Activated naive CD8-positive, alpha-beta T cell treated with anti-CD3 and anti-CD28 coated beads, Interleukin-2, amount 10 ng/mL, durations not matched to agents 7 days and 5 days (primary cell): ENCODE results near the gene OR6C76. TPM values are rescaled to one million over a fixed set of nuclear protein-coding genes. Genes with fewer than 3 reads are reported as not detected.
"Not testable (repeated sequence)": the region's sequence is repeated elsewhere in the genome, so short reads cannot be mapped to it uniquely, and the experiment has no call there.

ENCODE experiments used
- ATAC-seq: fragments of 150-1000 bp; cut with Tn5 transposase; one replicate; pipeline ENCODE4 v1.10.0; 2021; ENCODE audit warnings: low read depth, moderate library complexity
- POLR2A ChIA-PET: fragments of 350-600 bp; sonication (Branson Sonifier 250); formaldehyde crosslinking; loops from one replicate; lab custom pipeline; 2021; ENCODE audit warnings: antibody characterized with exemption; lab: Charles Lee
- DNase-seq: peaks from one replicate; pipeline ENCODE4 v3.0.0; 2021
- H3K27ac Mint-ChIP-seq: one replicate; pipeline ENCODE4 v1.8.0; 2022; ENCODE audit warnings: mild to moderate bottlenecking, mixed read lengths
- H3K27me3 Mint-ChIP-seq: one replicate; pipeline ENCODE4 v1.8.0; 2022; ENCODE audit warnings: mild to moderate bottlenecking, moderate library complexity, mixed read lengths
- H3K36me3 Mint-ChIP-seq: one replicate; pipeline ENCODE4 v1.8.0; 2021; ENCODE audit warnings: mild to moderate bottlenecking, mixed read lengths
- H3K4me1 Mint-ChIP-seq: one replicate; pipeline ENCODE4 v1.8.0; 2021; ENCODE audit warnings: mixed read lengths
- H3K4me3 Mint-ChIP-seq: one replicate; pipeline ENCODE4 v1.8.0; 2022; ENCODE audit warnings: mild to moderate bottlenecking, moderate library complexity, mixed read lengths
- H3K9me3 Mint-ChIP-seq: one replicate; pipeline ENCODE4 v1.8.0; 2021; ENCODE audit warnings: mixed read lengths
- total RNA-seq, 2 experiments: library from RNA; stranded (reverse); gene quantifications; one replicate each; pipeline ENCODE4 v1.2.3, GENCODE V29; 2021

Gene OR6C76
- total RNA-seq, 2 experiments from 2014 or later: not detected

- Mint-ChIP-seq H3K27me3 (peaks cover 7% of the 10 kb centered on the region), H3K4me3 (no peak overlapping the region), H3K27ac (no peak overlapping the region), H3K4me1 (no peaks in the 10 kb centered on the region), H3K36me3 (no peaks in the 10 kb centered on the region), H3K9me3 (no peaks in the 10 kb centered on the region)
- ATAC-seq: no peak
- POLR2A ChIA-PET: no interaction called here
- no peak for DNase-seq
These were observed 2.5 kb downstream of the OR6C76 start for GRCh38 chr12:55428331-55429243.

DNA sequence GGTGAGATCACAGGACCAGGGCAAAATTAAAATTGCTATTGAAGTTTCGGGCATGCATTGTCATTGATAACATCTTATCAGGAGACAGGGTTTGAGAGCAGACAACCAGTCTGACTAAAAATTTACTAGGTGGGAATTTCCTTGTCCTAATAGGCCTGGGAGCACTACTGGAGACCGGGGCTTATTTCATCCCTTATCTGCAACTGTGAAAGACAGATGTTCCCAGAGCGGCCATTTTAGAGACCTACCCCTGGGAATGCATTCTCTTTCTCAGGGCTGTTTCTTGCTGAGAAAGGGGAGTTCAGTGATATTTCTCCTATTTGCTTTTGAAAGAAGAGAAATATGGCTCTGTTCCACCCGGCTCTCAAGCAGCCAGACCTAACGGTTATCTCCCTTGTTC is 15.2 kb downstream of the OR6C76 start:
- H3K4me1 Mint-ChIP-seq, ATAC-seq, H3K4me3 Mint-ChIP-seq, DNase-seq, H3K27ac Mint-ChIP-seq, H3K9me3 Mint-ChIP-seq, POLR2A ChIA-PET, H3K36me3 Mint-ChIP-seq: not testable (repeated sequence)
- H3K27me3 Mint-ChIP-seq: peaks cover 12% of the 10 kb centered on the region

DNA sequence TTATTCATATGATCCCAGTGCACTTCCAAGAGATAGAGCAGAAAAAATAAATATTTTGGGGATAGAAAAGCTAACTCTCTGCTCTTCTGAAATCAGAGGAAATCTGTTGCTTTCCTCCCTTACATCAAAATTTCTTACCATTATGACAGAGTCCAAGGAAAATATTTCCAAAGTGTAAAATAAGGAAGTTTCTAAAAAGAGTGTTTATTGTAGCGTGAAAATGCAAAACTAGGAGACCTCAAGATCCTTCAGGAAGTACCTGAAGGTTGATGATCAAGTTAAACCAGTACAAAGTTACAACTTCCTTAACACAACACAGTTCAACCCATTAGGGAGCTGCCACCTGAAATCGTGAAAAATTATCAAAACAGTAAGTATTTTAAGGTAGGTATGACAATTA is 17.7 kb downstream of the OR6C76 start, which contains the start of gene OR6C2:
TSS of gene OR6C2 (plus strand) at position 301 of the 400 bp plus-strand sequence. CDS start 8,138 bp downstream, outside the sequence.
- H3K27ac Mint-ChIP-seq: no peak within 1 kb of the TSS
- POLR2A ChIA-PET: no interaction called here
- no peaks in the 10 kb centered on the region for H3K4me1 Mint-ChIP-seq
- no peak for DNase-seq
- H3K9me3 Mint-ChIP-seq: peaks cover 6% of the 10 kb centered on the region
- H3K27me3 Mint-ChIP-seq: peaks cover 15% of the 10 kb centered on the region
- no peaks in the 10 kb centered on the region for H3K36me3 Mint-ChIP-seq
- ATAC-seq: no peak
- H3K4me3 Mint-ChIP-seq: no peak within 1 kb of the TSS

GRCh38 chr12:55445357-55445756 is 19.3 kb downstream of the OR6C76 start:
- peaks cover 2% of the 10 kb centered on the region for H3K9me3 Mint-ChIP-seq
- no peaks in the 10 kb centered on the region for H3K36me3 Mint-ChIP-seq
- peaks cover 10% of the 10 kb centered on the region for H3K27me3 Mint-ChIP-seq
- ATAC-seq (no peak), DNase-seq (no peak)
- POLR2A ChIA-PET: no interaction called here
- no peak overlapping the region for H3K27ac Mint-ChIP-seq
- no peak overlapping the region for H3K4me3 Mint-ChIP-seq
- no peaks in the 10 kb centered on the region for H3K4me1 Mint-ChIP-seq

DNA sequence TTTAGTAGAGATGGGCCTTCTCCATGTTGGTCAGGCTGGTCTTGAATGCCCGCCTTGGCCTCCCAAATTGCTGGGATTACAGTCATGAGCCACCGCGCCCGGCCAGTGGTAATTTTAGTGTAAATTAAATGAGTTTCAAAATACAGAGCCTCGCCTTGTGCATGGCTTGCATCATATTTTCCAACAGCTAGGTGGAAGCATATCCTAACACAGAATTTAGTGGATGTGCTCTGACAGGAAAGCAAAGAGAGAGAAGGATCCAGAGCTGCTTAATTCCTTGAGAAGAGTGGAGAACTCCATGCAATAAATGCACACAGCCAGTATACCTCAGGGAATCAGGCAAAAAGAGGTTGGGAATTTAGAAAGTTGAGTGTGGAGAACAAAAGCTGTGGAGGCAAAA is 20.3 kb downstream of the OR6C76 start:
- no peak for DNase-seq
- H3K36me3 Mint-ChIP-seq: no peaks in the 10 kb centered on the region
- POLR2A ChIA-PET: no interaction called here
- no peak overlapping the region for H3K27ac Mint-ChIP-seq
- H3K4me3 Mint-ChIP-seq: no peak overlapping the region
- peaks cover 5% of the 10 kb centered on the region for H3K27me3 Mint-ChIP-seq
- no peaks in the 10 kb centered on the region for H3K4me1 Mint-ChIP-seq
- H3K9me3 Mint-ChIP-seq: peaks cover 1% of the 10 kb centered on the region
- no peak for ATAC-seq

DNA sequence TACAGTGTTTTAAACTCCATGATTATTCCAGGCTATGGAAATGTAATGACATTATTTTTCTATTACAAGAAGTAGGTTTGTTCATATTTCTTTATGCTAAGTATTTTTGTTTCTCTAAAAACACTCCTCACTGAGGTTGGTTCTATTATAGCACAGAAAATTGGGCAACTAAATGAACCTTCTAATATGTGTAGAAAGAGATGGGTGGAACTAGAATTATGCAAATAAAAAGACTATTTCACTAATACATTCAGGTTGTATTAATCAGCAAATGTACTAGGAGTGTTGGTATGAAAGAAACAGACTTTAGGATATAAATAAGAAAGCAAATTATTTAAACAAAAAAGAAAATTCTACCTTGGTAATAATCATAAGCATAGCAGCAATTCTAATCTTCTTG is 22.8 kb downstream of the OR6C76 start:
- no peak for DNase-seq
- POLR2A ChIA-PET: no interaction called here
- H3K4me1 Mint-ChIP-seq: no peaks in the 10 kb centered on the region
- no peaks in the 10 kb centered on the region for H3K9me3 Mint-ChIP-seq
- no peak overlapping the region for H3K4me3 Mint-ChIP-seq
- no peaks in the 10 kb centered on the region for H3K36me3 Mint-ChIP-seq
- no peak overlapping the region for H3K27ac Mint-ChIP-seq
- no peak for ATAC-seq
- H3K27me3 Mint-ChIP-seq: peaks cover 7% of the 10 kb centered on the region

- H3K36me3 Mint-ChIP-seq, ATAC-seq, H3K4me1 Mint-ChIP-seq, POLR2A ChIA-PET, H3K27ac Mint-ChIP-seq, DNase-seq, H3K4me3 Mint-ChIP-seq, H3K9me3 Mint-ChIP-seq: not testable (repeated sequence)
- peaks cover 24% of the 10 kb centered on the region for H3K27me3 Mint-ChIP-seq
These were observed 38.9 kb downstream of the OR6C76 start for GRCh38 chr12:55464926-55465325.

DNA sequence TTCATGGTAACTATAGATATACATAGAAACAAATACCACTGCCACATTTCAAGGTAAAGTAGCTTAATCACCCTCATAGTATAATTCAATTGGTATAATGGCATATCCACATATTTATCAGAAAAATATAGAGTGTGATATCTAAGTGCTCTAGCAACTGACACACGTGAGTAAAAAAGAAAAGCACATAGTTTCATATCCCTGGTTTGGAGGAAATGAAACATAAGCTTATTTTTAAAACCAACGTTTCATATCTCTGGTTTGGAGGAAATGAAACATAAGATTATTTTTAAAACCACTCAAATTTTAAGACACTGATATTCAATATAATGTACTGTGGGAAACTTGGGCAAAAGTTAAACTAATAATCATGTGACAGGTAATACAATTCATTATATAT is 41.8 kb downstream of the OR6C76 start:
- Mint-ChIP-seq H3K36me3 (no peaks in the 10 kb centered on the region), H3K4me3 (no peak overlapping the region), H3K9me3 (no peaks in the 10 kb centered on the region), H3K27ac (no peak overlapping the region), H3K4me1 (no peaks in the 10 kb centered on the region), H3K27me3 (peaks cover 26% of the 10 kb centered on the region)
- no peak for DNase-seq
- no peak for ATAC-seq
- POLR2A ChIA-PET: no interaction called here

- Mint-ChIP-seq H3K4me1 (no peaks in the 10 kb centered on the region), H3K9me3 (no peaks in the 10 kb centered on the region), H3K4me3 (no peak overlapping the region), H3K27me3 (peaks cover 25% of the 10 kb centered on the region), H3K27ac (no peak overlapping the region), H3K36me3 (no peaks in the 10 kb centered on the region)
- ATAC-seq (no peak), DNase-seq (no peak)
- POLR2A ChIA-PET: no interaction called here
These were observed 43.2 kb downstream of the OR6C76 start for GRCh38 chr12:55469291-55469690.

- no peak for DNase-seq
- H3K9me3 Mint-ChIP-seq: no peaks in the 10 kb centered on the region
- H3K4me1 Mint-ChIP-seq: no peaks in the 10 kb centered on the region
- POLR2A ChIA-PET: no interaction called here
- H3K27ac Mint-ChIP-seq: no peak within 1 kb of the TSS
- no peaks in the 10 kb centered on the region for H3K36me3 Mint-ChIP-seq
- no peak within 1 kb of the TSS for H3K4me3 Mint-ChIP-seq
- peaks cover 25% of the 10 kb centered on the region for H3K27me3 Mint-ChIP-seq
- no peak for ATAC-seq
These were observed 44.2 kb downstream of the OR6C76 start, which contains the start of gene OR6C70 for GRCh38 chr12:55470088-55470829. Gene OR6C70 (minus strand): TSS chr12:55470138. CDS start chr12:55470138, 0 bp downstream.

GRCh38 chr12:55472264-55472663 is 46.2 kb downstream of the OR6C76 start:
- POLR2A ChIA-PET: no interaction called here
- peaks cover 23% of the 10 kb centered on the region for H3K27me3 Mint-ChIP-seq
- no peak overlapping the region for H3K27ac Mint-ChIP-seq
- H3K4me1 Mint-ChIP-seq: no peaks in the 10 kb centered on the region
- no peaks in the 10 kb centered on the region for H3K9me3 Mint-ChIP-seq
- DNase-seq (no peak), ATAC-seq (no peak)
- H3K4me3 Mint-ChIP-seq: no peak overlapping the region
- no peaks in the 10 kb centered on the region for H3K36me3 Mint-ChIP-seq
